HepG2 (cell line): Measurements from ENCODE around the gene RHEBL1. TPM values are rescaled to one million over a fixed set of nuclear protein-coding genes. Genes with fewer than 3 reads are reported as not detected.

Source experiments
- ATAC-seq: fragments of 200-7000 bp; cut with Tn5 transposase; 3 replicates; pipeline ENCODE4 v1.9.1; 2020; ENCODE audit warnings: mild to moderate bottlenecking, moderate library complexity
- BruUV-seq: library from RNA; stranded (reverse); fragments of 400-500 nt; replicated peaks from 2 replicates; lab custom pipeline; 2021; lab: Mats Ljungman, UMichigan
- CTCF ChIA-PET: fragments of 300-600 bp; formaldehyde crosslinking; extraction: SDS; loops from one replicate; lab custom pipeline; 2021; ENCODE audit warnings: low total read pairs, inconsistent platforms, low intra/inter-chr PET ratio; lab: Yijun Ruan, JAX
- POLR2A ChIA-PET: fragments of 350-600 bp; sonication (Branson Sonifier 250); formaldehyde crosslinking; loops from one replicate; lab custom pipeline; 2020; ENCODE audit warnings: antibody characterized with exemption, inconsistent platforms; lab: Yijun Ruan, JAX
- DNase-seq: peaks from one replicate; pipeline ENCODE4 v3.0.0-alpha.2; 2015; ENCODE audit warnings: low spot score
- FAIRE-seq: peaks from 3 replicates; lab custom pipeline; 2011; peaks lifted over from hg19 to GRCh38; lab: Jason Lieb, UNC
- H2AFZ ChIP-seq: one replicate; pipeline ENCODE4 v1.6.1; 2011; ENCODE audit warnings: low read length, inconsistent platforms
- H3K27ac ChIP-seq: fragments of 300-600 bp; 3 replicates; pipeline ENCODE4 v1.8.0; 2011; ENCODE audit warnings: mixed run types, mild to moderate bottlenecking, mixed read lengths, low read length, inconsistent platforms; ENCODE audit not compliant: insufficient read depth; ENCODE audit errors: extremely low read length
- H3K27me3 ChIP-seq, 2 experiments: fragments of 200-600 bp in 1 of 2; 2 replicates in 1 of 2; 3 replicates in 1 of 2; pipeline versions ENCODE4 v1.6.0 to v1.8.0; 2011; ENCODE audit warnings: low read length in 2 of 2, mild to moderate bottlenecking in 2 of 2, moderate library complexity in 2 of 2, inconsistent platforms in 1 of 2; ENCODE audit not compliant: insufficient read depth in 2 of 2, control insufficient read depth in 1 of 2
- H3K36me3 ChIP-seq, 2 experiments: fragments of 200-600 bp in 1 of 2; replicated peaks in 1 of 2; 2 replicates in 1 of 2; 3 replicates in 1 of 2; pipeline versions ENCODE4 v1.5.1 to v1.8.0; 2011; ENCODE audit warnings: low read length in 2 of 2, inconsistent platforms in 1 of 2; ENCODE audit not compliant: insufficient read depth in 2 of 2, control insufficient read depth in 1 of 2
- H3K4me1 ChIP-seq: 2 replicates; pipeline ENCODE4 v1.5.1; 2012; ENCODE audit warnings: low read length, inconsistent platforms; ENCODE audit not compliant: insufficient read depth
- H3K4me2 ChIP-seq: 2 replicates; pipeline ENCODE4 v1.6.0; 2011; ENCODE audit warnings: low read depth, low read length, inconsistent platforms
- H3K4me3 ChIP-seq, 3 experiments: fragments of 200-600 bp in 1 of 3; sonication (generic), shearing (Covaris generic) in 1 of 3; replicated peaks in 1 of 3; 2 replicates each; pipeline ENCODE4 v1.5.1; 2011 to 2016; ENCODE audit warnings: low read length in 3 of 3, inconsistent platforms in 2 of 3, low read depth in 2 of 3, mild to moderate bottlenecking in 2 of 3, control low read depth in 1 of 3, mixed read lengths in 1 of 3; ENCODE audit not compliant: insufficient read depth in 1 of 3
- H3K79me2 ChIP-seq: one replicate; pipeline ENCODE4 v1.6.1; 2011; ENCODE audit warnings: low read length, inconsistent platforms; ENCODE audit not compliant: insufficient read depth
- H3K9ac ChIP-seq: 2 replicates; pipeline ENCODE4 v1.6.0; 2011; ENCODE audit warnings: mild to moderate bottlenecking, low read depth, low read length, inconsistent platforms; ENCODE audit not compliant: insufficient read depth
- H3K9me3 ChIP-seq: 2 replicates; pipeline ENCODE4 v1.5.1; 2012; ENCODE audit warnings: mild to moderate bottlenecking, low read length
- H4K20me1 ChIP-seq: 2 replicates; pipeline ENCODE4 v1.6.0; 2011; ENCODE audit warnings: inconsistent platforms, mild to moderate bottlenecking, low read length, moderate library complexity; ENCODE audit not compliant: insufficient read depth
- ARNTL ChIP-seq: sonication (generic); formaldehyde crosslinking; IDR thresholded peaks from 2 replicates; pipeline ENCODE4 v1.4.0; 2020; ENCODE audit warnings: mild to moderate bottlenecking, missing genetic modification reagents
- CENPX ChIP-seq: sonication (generic); formaldehyde crosslinking; IDR thresholded peaks from 2 replicates; pipeline ENCODE4 v1.9.0; 2021; ENCODE audit warnings: mild to moderate bottlenecking, missing genetic modification reagents, moderate library complexity
- EEA1 ChIP-seq: sonication (generic); formaldehyde crosslinking; IDR thresholded peaks from 2 replicates; pipeline ENCODE4 v1.5.1; 2020; ENCODE audit warnings: mild to moderate bottlenecking, missing genetic modification reagents, borderline replicate concordance
- FOXA3 ChIP-seq: IDR thresholded peaks from 2 replicates; pipeline ENCODE4 v1.6.1; 2016; ENCODE audit warnings: missing genetic modification reagents, missing compliant biosample characterization
- JARID2 ChIP-seq: sonication (generic); formaldehyde crosslinking; IDR thresholded peaks from 2 replicates; pipeline ENCODE4 v1.8.1; 2023; ENCODE audit warnings: missing genetic modification reagents, inconsistent platforms; ENCODE audit not compliant: insufficient replicate concordance
- MEIS1 ChIP-seq: sonication (generic); formaldehyde crosslinking; IDR thresholded peaks from 2 replicates; pipeline ENCODE4 v1.9.0; 2021; ENCODE audit warnings: mild to moderate bottlenecking, missing genetic modification reagents, moderate library complexity, borderline replicate concordance
- MYNN ChIP-seq: sonication (generic); formaldehyde crosslinking; IDR thresholded peaks from 2 replicates; pipeline ENCODE4 v1.4.0; 2020; ENCODE audit warnings: mild to moderate bottlenecking, low read depth, missing genetic modification reagents
- NFATC3 ChIP-seq: sonication (generic); formaldehyde crosslinking; IDR thresholded peaks from 2 replicates; pipeline ENCODE4 v1.5.1; 2020; ENCODE audit warnings: mild to moderate bottlenecking, missing genetic modification reagents
- NR3C1 ChIP-seq: sonication (generic); formaldehyde crosslinking; IDR thresholded peaks from 2 replicates; pipeline ENCODE4 v1.4.0; 2020; ENCODE audit warnings: missing genetic modification reagents
- PAF1 ChIP-seq: IDR thresholded peaks from 2 replicates; pipeline ENCODE4 v1.6.1; 2016; ENCODE audit warnings: missing genetic modification reagents, missing compliant biosample characterization
- PPARG ChIP-seq: conservative IDR thresholded peaks from 2 replicates; pipeline ENCODE4 v1.6.1; 2016; ENCODE audit warnings: missing biosample characterization, missing genetic modification reagents
- TCF7L2 ChIP-seq: IDR thresholded peaks from 2 replicates; pipeline ENCODE4 v1.6.1; 2011; ENCODE audit warnings: mild to moderate bottlenecking, low read depth, low read length, moderate library complexity
- ZNF3 ChIP-seq: IDR thresholded peaks from 2 replicates; pipeline ENCODE4 v1.7.0; 2017; ENCODE audit warnings: inconsistent platforms
- ZNF468 ChIP-seq: sonication (generic); formaldehyde crosslinking; IDR thresholded peaks from 2 replicates; pipeline ENCODE4 v1.8.0; 2022; ENCODE audit warnings: mild to moderate bottlenecking, moderate library complexity, missing genetic modification reagents
- ZNF570 ChIP-seq: sonication (generic); formaldehyde crosslinking; IDR thresholded peaks from 2 replicates; pipeline ENCODE4 v1.4.0; 2020; ENCODE audit warnings: mild to moderate bottlenecking, missing genetic modification reagents, borderline replicate concordance
- ZNF7 ChIP-seq: IDR thresholded peaks from 2 replicates; pipeline ENCODE4 v1.6.1; 2016; ENCODE audit warnings: missing biosample characterization, missing genetic modification reagents
- ZNF703 ChIP-seq: sonication (generic); formaldehyde crosslinking; IDR thresholded peaks from 2 replicates; pipeline ENCODE4 v1.5.1; 2020; ENCODE audit warnings: missing genetic modification reagents, mild to moderate bottlenecking, moderate library complexity, borderline replicate concordance
- ZSCAN9 ChIP-seq: IDR thresholded peaks from 2 replicates; pipeline ENCODE4 v1.6.1; 2016; ENCODE audit warnings: borderline replicate concordance
- WGBS: methylation state at CpG from one replicate; pipeline ENCODE4 v1.1.6; 2017; ENCODE audit warnings: low lambda C conversion rate; 5-methylcytosine and 5-hydroxymethylcytosine counted together
- in situ Hi-C: cut with HindIII; loops from 2 replicates; pipeline ENCODE4 v1.10.0; 2017; ENCODE audit warnings: low pct_unique_long_range_greater_than_20kb; ENCODE audit not compliant: extremely low pct_ligation_motif_present
- intact Hi-C: fragments of 100-400 bp; cut with micrococcal nuclease; formaldehyde crosslinking; loops from one replicate; pipeline ENCODE4 v1.10.0; 2022; ENCODE audit not compliant: unreplicated experiment
- polyA plus RNA-seq, 8 experiments: library from polyadenylated mRNA; depleted of rRNA in 3 of 8; stranded (reverse) in 7 of 8; unstranded in 1 of 8; fragments of >200 nt; fragmentation: Illumina TruSeq in 4 of 8; extraction: Trizol in 4 of 8; gene quantifications; 2 replicates each; pipeline versions ENCODE4 v1.2.1 to v1.2.3, GENCODE V29; 2011 to 2016; ENCODE audit warnings: low read depth in 4 of 8, missing spikeins in 1 of 8, mixed read lengths in 1 of 8; ENCODE audit not compliant: insufficient read depth in 1 of 8
- total RNA-seq, 5 experiments: library from RNA; depleted of rRNA; stranded (reverse); fragments of >200 nt; fragmentation: Illumina TruSeq; extraction: Trizol; gene quantifications; 2 replicates each; pipeline ENCODE4 v1.2.3, GENCODE V29; 2016; ENCODE audit warnings: low read depth in 1 of 5
- TF ChIP-seq, protein P1 (sequence below): sonication (generic); formaldehyde crosslinking; IDR thresholded peaks from 2 replicates; pipeline ENCODE4 v1.4.0; 2020; ENCODE audit warnings: mild to moderate bottlenecking, missing genetic modification reagents
- TF ChIP-seq, protein P2 (sequence below): IDR thresholded peaks from 2 replicates; pipeline ENCODE4 v1.6.1; 2016; ENCODE audit warnings: missing compliant biosample characterization, missing genetic modification reagents, borderline replicate concordance

Gene RHEBL1
- total and polyA plus RNA-seq, 2 of the 13 experiments (the other 11 are each of a cell fraction or from before 2014, with no cell fraction given), result 1.4 to 2.5 TPM

DNA sequence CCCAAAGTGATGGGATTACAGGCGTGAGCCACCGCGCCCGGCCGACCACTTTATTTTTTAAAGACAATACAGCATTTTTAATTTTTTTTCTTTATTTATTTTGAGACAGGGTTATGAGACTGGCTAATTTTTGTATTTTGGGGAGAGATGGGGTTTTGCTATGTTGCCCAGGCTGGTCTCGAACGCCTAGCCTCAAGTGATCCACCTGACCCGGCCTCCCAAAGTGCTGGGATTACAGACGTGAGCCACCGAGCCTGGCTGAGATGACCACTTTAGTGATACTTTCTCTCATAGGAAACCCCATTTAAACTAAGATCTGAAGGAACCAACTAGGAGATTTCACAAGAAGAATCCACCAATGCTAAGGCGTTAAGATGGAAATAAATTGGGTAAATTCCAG lies 1.2 kb upstream of the RHEBL1 start:
- Histone ChIP-seq H3K79me2 (no peaks in the 10 kb centered on the region), H3K9me3 (no peaks in the 10 kb centered on the region), H3K27me3 (no peaks in the 10 kb centered on the region), H3K4me2 (no peak overlapping the region), H2AFZ (peak overlapping the region; percentile 54), H3K4me1 (peaks cover 19% of the 10 kb centered on the region), H3K36me3 (no peaks in the 10 kb centered on the region), H3K9ac (no peak overlapping the region), H3K4me3 (no peak overlapping the region), H3K27ac (no peak overlapping the region), H4K20me1 (no peaks in the 10 kb centered on the region)
- FAIRE-seq, result no peak
- in situ Hi-C loops, result no loop called here
- ChIA-PET POLR2A (interaction anchor here (2.0 kb wide), 1 partner anchor 60 kb away, joined by 25 read pairs; the partner anchor contains the start of gene TUBA1B), CTCF (no interaction called here)
- intact Hi-C loops, result no loop called here
- WGBS, result 91% methylated on average over 11 of the region's 11 CpGs
- DNase-seq, result no peak
- no peak for TF ChIP-seq CENPX (CRISPR knock-in tag)
- no peak for TF ChIP-seq NFATC3 (CRISPR knock-in tag)
- no peak for TF ChIP-seq MEIS1 (CRISPR knock-in tag)
- no peak for TF ChIP-seq PAF1
- TF ChIP-seq ZNF468 (CRISPR knock-in tag), result no peak
- TF ChIP-seq JARID2, result no peak
- TF ChIP-seq ZNF7 (CRISPR knock-in tag), result no peak
- TF ChIP-seq ZNF703, result no peak
- no peak for TF ChIP-seq TCF7L2
- no peak for TF ChIP-seq MYNN (CRISPR knock-in tag)
- TF ChIP-seq FOXA3 (CRISPR knock-in tag), result no peak
- TF ChIP-seq, protein P1, sequence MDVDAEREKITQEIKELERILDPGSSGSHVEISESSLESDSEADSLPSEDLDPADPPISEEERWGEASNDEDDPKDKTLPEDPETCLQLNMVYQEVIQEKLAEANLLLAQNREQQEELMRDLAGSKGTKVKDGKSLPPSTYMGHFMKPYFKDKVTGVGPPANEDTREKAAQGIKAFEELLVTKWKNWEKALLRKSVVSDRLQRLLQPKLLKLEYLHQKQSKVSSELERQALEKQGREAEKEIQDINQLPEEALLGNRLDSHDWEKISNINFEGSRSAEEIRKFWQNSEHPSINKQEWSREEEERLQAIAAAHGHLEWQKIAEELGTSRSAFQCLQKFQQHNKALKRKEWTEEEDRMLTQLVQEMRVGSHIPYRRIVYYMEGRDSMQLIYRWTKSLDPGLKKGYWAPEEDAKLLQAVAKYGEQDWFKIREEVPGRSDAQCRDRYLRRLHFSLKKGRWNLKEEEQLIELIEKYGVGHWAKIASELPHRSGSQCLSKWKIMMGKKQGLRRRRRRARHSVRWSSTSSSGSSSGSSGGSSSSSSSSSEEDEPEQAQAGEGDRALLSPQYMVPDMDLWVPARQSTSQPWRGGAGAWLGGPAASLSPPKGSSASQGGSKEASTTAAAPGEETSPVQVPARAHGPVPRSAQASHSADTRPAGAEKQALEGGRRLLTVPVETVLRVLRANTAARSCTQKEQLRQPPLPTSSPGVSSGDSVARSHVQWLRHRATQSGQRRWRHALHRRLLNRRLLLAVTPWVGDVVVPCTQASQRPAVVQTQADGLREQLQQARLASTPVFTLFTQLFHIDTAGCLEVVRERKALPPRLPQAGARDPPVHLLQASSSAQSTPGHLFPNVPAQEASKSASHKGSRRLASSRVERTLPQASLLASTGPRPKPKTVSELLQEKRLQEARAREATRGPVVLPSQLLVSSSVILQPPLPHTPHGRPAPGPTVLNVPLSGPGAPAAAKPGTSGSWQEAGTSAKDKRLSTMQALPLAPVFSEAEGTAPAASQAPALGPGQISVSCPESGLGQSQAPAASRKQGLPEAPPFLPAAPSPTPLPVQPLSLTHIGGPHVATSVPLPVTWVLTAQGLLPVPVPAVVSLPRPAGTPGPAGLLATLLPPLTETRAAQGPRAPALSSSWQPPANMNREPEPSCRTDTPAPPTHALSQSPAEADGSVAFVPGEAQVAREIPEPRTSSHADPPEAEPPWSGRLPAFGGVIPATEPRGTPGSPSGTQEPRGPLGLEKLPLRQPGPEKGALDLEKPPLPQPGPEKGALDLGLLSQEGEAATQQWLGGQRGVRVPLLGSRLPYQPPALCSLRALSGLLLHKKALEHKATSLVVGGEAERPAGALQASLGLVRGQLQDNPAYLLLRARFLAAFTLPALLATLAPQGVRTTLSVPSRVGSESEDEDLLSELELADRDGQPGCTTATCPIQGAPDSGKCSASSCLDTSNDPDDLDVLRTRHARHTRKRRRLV (CRISPR knock-in tag), result no peak
- TF ChIP-seq, protein P2, sequence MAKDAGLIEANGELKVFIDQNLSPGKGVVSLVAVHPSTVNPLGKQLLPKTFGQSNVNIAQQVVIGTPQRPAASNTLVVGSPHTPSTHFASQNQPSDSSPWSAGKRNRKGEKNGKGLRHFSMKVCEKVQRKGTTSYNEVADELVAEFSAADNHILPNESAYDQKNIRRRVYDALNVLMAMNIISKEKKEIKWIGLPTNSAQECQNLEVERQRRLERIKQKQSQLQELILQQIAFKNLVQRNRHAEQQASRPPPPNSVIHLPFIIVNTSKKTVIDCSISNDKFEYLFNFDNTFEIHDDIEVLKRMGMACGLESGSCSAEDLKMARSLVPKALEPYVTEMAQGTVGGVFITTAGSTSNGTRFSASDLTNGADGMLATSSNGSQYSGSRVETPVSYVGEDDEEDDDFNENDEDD (CRISPR knock-in tag), result no peak
- no peak for TF ChIP-seq EEA1 (CRISPR knock-in tag)
- TF ChIP-seq ZSCAN9 (CRISPR knock-in tag), result no peak
- no peak for TF ChIP-seq PPARG (CRISPR knock-in tag)
- no peak for TF ChIP-seq ARNTL (CRISPR knock-in tag)
- no peak for TF ChIP-seq ZNF570 (CRISPR knock-in tag)
- no peak for TF ChIP-seq NR3C1 (CRISPR knock-in tag)
- TF ChIP-seq ZNF3 (CRISPR knock-in tag), result no peak
- BruUV-seq, result no TSS peak
- no peak for ATAC-seq
